GM12801 (cell line): ENCODE results near the gene NANOS2.

ENCODE experiments used
- TF ChIP-seq, protein P1 (sequence below): IDR thresholded peaks from one replicate; pipeline ENCODE4 v1.5.1; 2011; ENCODE audit warnings: control low read depth; ENCODE audit not compliant: insufficient read length; ENCODE audit errors: extremely low read depth

NANOS2 gene

GRCh38 chr19:45908956-45909355 lies 5.6 kb downstream of the NANOS2 start:
- TF ChIP-seq, protein P1, sequence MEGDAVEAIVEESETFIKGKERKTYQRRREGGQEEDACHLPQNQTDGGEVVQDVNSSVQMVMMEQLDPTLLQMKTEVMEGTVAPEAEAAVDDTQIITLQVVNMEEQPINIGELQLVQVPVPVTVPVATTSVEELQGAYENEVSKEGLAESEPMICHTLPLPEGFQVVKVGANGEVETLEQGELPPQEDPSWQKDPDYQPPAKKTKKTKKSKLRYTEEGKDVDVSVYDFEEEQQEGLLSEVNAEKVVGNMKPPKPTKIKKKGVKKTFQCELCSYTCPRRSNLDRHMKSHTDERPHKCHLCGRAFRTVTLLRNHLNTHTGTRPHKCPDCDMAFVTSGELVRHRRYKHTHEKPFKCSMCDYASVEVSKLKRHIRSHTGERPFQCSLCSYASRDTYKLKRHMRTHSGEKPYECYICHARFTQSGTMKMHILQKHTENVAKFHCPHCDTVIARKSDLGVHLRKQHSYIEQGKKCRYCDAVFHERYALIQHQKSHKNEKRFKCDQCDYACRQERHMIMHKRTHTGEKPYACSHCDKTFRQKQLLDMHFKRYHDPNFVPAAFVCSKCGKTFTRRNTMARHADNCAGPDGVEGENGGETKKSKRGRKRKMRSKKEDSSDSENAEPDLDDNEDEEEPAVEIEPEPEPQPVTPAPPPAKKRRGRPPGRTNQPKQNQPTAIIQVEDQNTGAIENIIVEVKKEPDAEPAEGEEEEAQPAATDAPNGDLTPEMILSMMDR: no peak

GRCh38 chr19:45906221-45906620 lies 8.4 kb downstream of the NANOS2 start:
- TF ChIP-seq, protein P1: no peak

DNA sequence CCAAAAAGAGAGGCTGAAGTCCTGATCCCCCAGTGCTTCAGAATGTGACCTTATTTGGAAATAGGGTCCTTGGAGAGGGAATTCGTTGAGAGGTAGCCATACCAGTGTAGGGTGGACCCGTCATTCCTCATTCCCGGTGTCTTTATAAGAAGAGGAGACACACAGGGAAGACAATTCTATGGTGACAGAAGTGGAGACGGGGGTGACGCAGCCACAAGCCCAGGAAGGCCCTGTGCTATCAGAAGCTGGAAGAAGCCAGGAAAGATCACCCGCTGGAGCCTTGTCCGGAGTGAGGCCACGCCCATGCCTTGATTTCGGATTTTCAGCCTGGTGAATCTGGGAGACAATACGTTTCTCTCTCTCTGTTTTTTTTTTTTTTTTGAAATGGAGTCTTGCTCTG lies 9.6 kb downstream of the NANOS2 start:
- TF ChIP-seq, protein P1: no peak

- TF ChIP-seq, protein P1: no peak
Measured at GRCh38 chr19:45902651-45903625, 11.6 kb downstream of the NANOS2 start.

- TF ChIP-seq, protein P1: no peak
Measured at GRCh38 chr19:45901912-45902650, 12.5 kb downstream of the NANOS2 start, which contains the start of gene MYPOP. MYPOP (minus strand) TSS chr19:45902613; CDS start chr19:45901773, 840 bp downstream.

DNA sequence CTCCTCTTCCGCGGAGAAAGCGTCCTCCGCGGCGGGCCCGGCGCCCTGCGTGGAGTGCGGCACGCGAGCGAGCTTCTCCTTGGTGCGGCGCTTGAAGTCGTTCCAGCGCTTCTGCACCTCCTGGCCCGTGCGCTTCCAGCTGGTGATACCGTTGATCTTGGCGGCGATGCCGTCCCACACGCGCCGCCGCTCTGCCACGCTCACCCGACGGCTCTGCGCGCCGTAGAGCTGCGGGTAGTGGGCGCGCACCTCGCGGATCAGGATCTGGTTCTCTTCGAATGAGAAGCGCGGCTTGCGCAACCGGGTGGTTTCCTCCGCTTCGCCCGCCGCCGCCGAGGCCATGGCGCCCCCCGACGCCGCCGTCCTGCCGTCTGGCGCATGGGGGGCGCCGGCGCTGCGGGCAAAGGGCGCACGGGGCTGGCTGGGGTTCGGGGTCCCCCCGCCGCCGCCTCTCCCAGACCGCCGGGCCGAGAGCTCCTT lies 13.1 kb downstream of the NANOS2 start:
- TF ChIP-seq, protein P1: no peak

DNA sequence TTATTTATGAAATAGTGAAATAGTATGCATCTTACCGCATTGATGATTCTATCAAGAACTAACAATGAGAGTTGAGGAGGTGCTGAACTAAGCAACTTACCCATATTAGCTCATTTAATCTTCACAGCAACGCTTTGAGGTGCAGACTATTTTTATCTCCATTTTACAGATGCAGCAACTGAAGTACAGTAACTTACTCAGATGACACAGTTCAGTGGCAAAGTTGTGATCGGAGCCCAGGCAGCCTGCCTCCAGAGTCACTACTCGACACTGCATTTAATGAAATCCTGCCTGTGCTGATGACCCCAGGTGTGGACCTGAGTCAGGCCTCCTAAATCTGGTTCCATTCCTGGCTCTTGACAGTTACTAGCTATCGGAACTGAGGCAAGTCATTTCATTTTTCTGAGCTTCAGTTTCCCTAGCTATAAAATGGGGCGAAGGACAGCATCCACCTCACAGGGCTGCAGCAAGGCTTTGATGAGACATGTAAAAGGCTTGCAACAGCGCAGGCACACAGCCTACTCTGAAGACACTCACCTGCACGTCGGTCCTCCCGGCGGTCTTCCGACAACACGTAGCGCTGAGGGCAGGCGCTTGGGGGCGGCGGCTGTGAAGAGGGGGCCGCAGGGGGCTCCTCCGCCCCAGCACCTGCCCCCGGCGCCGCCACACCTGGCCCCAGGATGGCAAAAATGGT lies 13.7 kb downstream of the NANOS2 start:
- TF ChIP-seq, protein P1: no peak
